HG02798 (cell line): Measurements from ENCODE around the gene SPINK4.
A peak's percentile ranks its signal among the peaks of the same experiment; 100 is the strongest.

ENCODE experiments used
- ATAC-seq: cut with Tn5 transposase; IDR thresholded peaks from one replicate; pipeline ENCODE4 v1.9.1; 2021; ENCODE audit warnings: mild to moderate bottlenecking; ENCODE audit not compliant: unreplicated experiment, poor library complexity

Gene SPINK4

GRCh38 chr9:33255471-33255870, 15.5 kb downstream of the SPINK4 start:
- ATAC-seq, result no peak

DNA sequence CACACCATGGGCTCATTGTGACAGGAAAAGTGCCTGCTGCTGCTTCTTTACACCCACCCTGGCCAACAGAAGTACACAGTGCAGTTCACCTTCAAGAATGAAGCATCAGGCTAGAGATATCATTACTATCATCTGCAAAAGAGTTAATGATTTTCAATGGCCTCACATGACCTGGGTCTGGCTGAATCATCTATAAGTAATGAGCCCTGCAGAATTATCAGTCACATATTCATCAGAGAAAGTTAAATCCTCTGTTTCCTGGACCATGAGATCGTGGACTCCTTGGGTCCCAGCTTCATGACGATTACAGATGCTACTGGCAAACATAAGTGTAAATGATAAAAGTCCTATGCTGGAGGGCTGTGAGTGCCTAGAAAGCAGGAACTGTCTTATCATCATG, 16.3 kb downstream of the SPINK4 start:
- no peak for ATAC-seq

GRCh38 chr9:33257276-33257675, 17.3 kb downstream of the SPINK4 start:
- ATAC-seq, result no peak

DNA sequence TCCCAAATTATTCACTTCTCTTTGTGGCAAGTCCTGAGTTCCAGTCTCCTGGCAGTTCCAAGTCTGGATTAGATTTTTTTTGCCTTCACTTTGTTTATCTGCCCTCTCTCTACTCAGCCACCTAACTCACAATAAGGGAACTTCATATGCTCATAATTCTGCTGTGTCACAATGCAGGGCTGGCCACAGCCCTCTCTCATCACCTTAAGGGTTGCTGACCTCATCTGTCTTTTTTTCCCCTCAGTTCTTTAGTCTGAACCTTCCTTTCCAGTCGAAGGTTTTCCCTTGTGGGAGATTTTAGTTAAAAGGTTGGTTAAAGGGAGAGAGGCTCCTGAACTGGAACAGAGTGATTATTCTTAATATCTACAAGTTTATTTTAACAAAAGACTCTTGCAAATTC, 20.4 kb downstream of the SPINK4 start:
- no peak for ATAC-seq

DNA sequence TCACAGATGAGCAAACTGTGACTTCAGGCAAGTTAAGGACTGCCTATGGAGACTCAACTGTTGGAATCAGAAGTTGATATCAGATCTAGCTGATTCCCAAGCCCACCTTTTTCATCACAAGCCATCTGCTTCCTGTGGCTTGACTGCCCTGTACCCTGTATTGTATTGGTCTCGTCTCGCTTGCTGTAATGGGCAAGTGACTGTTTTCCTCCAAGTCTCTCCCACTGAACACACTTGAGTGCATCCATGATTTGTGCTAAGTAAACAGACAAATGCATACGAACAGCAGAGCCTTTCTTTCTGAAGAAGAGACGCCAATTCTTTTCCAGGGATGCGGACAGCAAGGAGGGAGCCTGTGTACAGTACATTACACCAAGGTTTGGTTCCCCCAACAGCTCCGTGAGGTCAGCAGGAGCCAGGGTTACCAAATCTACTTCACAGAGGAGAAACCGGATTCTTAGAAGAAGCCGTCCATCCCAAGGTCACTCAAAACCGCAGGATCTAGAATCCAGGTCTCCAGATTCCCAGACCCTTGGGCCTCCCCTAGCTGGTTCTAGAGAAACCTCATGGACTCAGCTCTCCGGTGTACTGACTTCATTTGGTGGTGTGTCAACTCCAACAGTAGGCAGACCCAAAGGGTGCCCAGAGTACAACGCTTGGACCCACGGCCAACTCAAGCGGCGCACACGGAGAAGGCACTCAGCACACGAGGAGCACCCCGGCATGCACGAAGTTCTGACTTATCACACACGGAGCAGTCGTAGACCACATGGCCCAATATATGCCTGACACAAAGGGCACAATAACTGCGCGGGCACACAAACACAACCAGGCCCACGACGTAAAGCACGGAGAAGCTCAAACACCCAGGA, 23.4 kb downstream of the SPINK4 start:
- ATAC-seq, result no peak

DNA sequence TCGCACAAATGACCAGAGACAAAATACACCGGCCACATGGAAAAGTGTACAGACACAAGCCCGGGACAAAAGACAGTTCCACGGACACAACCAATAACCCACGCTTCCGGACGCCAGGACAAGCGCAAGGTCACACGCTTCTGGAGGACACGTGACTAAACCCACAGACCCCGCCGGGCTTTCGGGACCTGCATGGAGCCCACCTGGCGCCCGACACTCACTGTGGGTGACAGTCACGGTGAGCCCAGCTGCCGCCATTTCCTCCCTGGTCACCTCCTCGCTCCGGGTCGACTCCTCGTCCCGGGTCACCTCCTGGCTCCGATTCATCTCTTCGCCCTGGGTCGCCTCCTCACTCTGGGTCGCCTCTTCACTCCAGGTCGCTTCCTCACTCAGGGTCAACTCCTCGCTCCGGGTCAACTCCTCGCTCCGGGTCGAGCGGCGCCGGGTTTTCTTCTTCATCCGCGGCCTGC, 24.1 kb downstream of the SPINK4 start:
- peak; percentile 29 for ATAC-seq

GRCh38 chr9:33264473-33265177, 24.7 kb downstream of the SPINK4 start, which contains the start of the genes BAG1 and CHMP5:
Gene BAG1 (minus strand): TSS chr9:33264708.
Gene CHMP5 (plus strand): TSS chr9:33265049. CDS start chr9:33265079, 30 bp downstream.
- ATAC-seq, result peak; percentile 90

DNA sequence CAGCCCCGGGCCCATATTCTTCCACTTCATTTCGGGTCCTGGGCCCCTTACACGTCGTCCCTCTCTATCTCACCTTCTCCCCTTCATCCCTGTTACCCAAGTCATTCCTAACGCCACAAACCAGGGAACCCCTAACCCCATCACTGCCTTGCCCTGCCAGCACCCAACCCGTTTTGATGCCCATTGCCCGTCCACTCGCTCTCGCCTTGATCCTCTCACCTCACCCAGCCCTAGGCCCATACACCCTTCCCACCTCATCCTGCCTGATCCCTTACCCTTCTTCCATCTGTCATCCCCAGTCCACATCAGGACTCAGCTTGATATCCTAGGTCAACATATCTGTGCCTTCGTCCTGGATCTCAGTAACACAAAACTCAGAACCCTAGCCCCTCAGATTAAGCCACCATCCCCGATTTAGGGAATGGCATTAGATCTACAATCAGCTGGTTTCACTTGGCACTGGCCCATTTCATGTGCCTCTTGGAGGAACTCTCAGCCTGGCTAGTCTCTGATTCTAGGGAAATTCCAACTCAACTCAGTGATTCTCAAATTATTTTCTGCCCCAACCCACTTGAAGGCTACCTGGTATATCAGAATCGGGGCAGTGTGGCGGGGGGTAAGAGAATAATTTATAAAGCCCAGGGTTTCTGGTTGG, 25.4 kb downstream of the SPINK4 start:
- no peak for ATAC-seq

DNA sequence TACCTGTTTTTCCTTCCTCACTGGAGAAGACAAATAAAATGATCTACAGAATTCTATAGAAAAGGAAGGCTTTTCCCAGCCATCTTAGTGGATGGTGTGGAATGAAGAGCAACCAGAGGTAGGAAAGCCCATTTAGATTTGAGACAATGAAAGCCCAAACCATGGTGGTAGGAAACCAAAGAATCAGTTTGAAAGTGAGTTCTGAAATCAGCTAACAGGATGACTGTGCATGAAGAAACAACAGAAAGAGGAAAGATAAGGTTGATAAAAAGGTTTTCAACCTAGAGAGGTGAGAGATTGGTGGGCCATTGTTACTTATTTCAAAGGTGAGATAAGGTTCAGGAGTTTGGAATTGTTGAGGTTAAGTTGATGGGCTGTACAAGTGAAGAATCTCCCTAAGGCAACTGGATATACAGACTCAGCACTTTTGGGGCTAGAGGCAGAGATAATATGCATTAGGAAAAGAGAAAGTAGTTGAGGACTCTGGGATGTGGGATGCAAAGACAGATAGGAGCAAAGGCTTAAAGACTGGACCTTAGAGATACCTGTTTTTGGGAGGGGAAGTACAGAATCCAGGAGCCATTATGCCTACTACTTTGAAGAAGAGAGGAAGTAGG, 27.3 kb downstream of the SPINK4 start:
- no peak for ATAC-seq

- ATAC-seq, result no peak
Observed at GRCh38 chr9:33270146-33270545, 30.2 kb downstream of the SPINK4 start.

GRCh38 chr9:33272061-33272460, 32.1 kb downstream of the SPINK4 start:
- no peak for ATAC-seq

GRCh38 chr9:33273266-33273971, 33.5 kb downstream of the SPINK4 start:
- ATAC-seq, result no peak

DNA sequence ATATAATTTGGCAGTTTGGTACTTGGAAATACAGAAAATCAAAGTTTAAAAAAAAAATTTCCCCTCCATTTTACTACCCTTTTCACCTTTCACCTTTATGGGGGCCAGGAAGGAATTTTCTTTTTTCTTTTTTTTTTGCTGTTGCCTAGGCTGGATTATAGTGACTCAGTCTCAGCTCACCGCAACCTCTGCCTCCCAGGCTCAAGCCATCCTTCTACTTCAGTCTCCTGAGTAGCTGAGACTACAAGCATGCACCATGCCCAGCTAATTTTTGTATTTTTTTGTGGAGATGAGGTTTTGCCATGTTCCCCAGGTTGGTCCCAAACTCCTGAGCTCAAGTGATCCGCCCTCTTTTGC, 34.0 kb downstream of the SPINK4 start:
- ATAC-seq, result no peak

DNA sequence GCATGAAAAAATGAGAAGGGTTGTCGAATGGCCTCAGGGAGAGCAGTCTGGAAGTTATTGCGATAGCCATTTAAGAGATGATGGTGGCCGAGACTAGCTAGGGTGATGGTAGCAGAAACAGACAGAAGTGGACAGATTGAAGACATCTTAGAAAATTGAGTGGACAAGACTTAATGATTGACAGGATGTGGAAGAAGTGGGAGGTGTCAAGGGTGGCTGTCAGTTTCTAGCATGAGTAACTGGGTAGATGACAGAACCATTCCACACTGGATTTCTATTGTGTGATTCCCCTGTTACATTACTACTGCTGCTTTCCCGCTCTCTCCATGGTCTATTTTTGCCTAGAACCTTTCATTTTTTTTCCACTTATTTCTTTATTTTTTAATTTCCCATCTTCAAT, 37.5 kb downstream of the SPINK4 start:
- ATAC-seq, result no peak

DNA sequence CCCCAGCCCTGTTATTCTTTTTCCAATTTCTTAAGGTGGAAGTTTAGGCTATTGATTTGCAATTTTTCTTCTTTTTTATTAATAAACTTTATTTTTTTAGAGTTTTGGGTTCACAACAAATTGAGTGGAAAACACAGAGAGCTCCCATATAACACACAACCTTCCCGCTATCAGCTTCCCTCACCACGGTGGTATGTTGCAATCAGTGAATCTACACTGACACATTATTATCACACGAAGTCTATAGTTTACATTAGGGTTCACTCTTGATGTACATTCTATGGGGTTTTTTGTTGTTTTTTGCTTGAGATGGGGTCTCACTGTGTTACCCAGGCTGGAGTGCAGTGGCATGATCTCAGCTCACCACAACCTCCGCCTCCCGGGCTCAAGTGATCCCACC, 45.5 kb downstream of the SPINK4 start:
- ATAC-seq, result no peak

- ATAC-seq, result no peak
Observed at GRCh38 chr9:33287087-33287490, 47.1 kb downstream of the SPINK4 start.

DNA sequence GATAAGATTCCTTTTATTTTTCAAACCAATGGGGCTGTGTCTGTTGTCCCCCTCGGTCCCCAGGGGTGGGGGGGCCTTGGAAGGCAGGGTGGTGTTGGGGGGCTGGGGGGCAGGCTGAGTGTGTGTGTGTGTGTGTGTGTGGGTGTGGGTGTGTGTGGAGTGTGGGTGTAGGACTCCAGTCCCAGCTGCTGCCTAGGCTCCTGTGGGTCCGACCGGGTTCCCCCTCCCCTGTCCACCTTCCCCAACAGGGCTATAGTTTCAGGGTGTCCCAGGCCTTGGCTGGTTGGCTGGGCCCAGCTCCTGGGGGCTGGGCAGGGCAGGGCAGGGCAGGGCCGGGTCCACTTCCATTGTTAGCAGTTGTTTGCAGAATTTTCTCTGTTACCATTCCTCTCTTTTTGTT, 48.3 kb downstream of the SPINK4 start:
- ATAC-seq, result no peak

- no peak for ATAC-seq
Observed at GRCh38 chr9:33288828-33289483, 49.0 kb downstream of the SPINK4 start.

DNA sequence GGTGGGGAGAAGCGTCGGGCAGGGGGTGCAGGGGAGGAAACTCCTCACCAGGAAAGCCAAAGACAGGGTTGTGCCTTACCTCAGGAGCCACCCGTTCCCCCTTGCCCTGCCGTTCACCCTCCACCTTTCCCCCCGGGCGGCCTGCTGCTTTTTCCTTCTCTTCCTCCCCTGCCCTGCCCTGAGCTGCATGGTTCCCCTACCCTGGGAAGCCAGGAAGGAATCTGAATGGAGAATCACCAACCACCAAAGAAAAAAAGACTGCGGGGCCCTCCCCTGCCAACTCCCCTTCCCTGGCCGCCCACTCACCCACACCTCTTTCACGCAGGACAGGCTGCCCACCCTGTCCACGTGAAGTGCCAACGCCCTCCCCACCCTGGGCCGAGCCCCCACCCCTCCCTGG, 49.5 kb downstream of the SPINK4 start:
- ATAC-seq, result no peak

- peak; percentile 38 for ATAC-seq
Observed at GRCh38 chr9:33289936-33290246, 49.9 kb downstream of the SPINK4 start.
